SK-N-MC (cell line): ENCODE data around the gene PTPA.

Experiments
- EZH2 ChIP-seq: fragments of 200-600 bp; sonication (generic); IDR thresholded peaks from one replicate; pipeline ENCODE4 v1.6.1; 2017; ENCODE audit warnings: antibody characterized with exemption
- FOXP2 ChIP-seq: optimal IDR thresholded peaks from 2 replicates; pipeline ENCODE3; 2011; ENCODE audit warnings: mild to moderate bottlenecking, moderate library complexity; ENCODE audit not compliant: insufficient read depth; ENCODE audit errors: extremely low read length, control extremely low read depth
- POLR2AphosphoS5 ChIP-seq: IDR thresholded peaks from 2 replicates; pipeline ENCODE4 v1.6.1; 2012; ENCODE audit warnings: mild to moderate bottlenecking, low read depth, low read length, borderline replicate concordance

GRCh38 chr9:129139233-129139992, 28.2 kb downstream of the PTPA start:
- TF ChIP-seq EZH2 (no peak), POLR2AphosphoS5 (peak; percentile 13; the same call in 1 of the 2 replicates), FOXP2 (no peak)
